ENCODE measurements around the gene PDE1C. TPM values are rescaled to one million over a fixed set of nuclear protein-coding genes. Genes with fewer than 3 reads are reported as not detected.
"Not testable (repeated sequence)": the region's sequence is repeated elsewhere in the genome, so short reads cannot be mapped to it uniquely, and the experiment has no call there.

The PDE1C gene
- total and polyA plus RNA-seq, 11 donors, result 35.3 to 307 (median 141) TPM

DNA sequence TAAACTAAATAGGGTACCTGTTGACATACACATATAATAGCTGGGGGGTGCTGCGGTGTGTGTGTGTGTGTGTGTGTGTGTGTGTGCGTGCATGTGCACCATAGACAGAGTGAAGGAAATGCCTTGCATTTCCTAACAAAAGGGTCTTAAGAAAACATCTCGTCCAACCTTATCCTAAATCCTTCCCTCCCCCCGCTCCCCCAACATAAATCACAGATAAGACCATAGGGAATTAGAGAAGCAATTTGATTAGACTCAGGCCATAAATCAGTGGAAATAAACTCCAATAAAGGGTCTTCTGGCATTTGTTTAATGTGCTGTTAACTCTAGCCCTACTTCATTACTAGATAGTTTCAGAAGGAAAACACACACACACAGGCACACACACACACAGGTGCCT lies 234.7 kb downstream of the PDE1C start:
- TF ChIP-seq CTCF (IDR thresholded peaks at IDR 0.05), result no peak
- TF ChIP-seq POLR2A (IDR thresholded peaks at IDR 0.05), result no peak
- Histone ChIP-seq H3K27me3 (no peaks in the 10 kb centered on the region), H3K4me3 (no peak overlapping the region), H3K9me3 (no peaks in the 10 kb centered on the region), H3K36me3 (peaks cover 0 to 36% (median 0%) of the 10 kb centered on the region in 9 donors), H3K27ac (no peak overlapping the region), H3K4me1 (peaks cover 0 to 7% (median 0%) of the 10 kb centered on the region in 12 donors)
- intact Hi-C loops (cut with DNase I), result no loop called here
- WGBS, 4 donors, result 80 to 86% (median 82%) methylated on average over 4 of the region's 4 CpGs
- DNase-seq, result no peak
- no peak for ATAC-seq

DNA sequence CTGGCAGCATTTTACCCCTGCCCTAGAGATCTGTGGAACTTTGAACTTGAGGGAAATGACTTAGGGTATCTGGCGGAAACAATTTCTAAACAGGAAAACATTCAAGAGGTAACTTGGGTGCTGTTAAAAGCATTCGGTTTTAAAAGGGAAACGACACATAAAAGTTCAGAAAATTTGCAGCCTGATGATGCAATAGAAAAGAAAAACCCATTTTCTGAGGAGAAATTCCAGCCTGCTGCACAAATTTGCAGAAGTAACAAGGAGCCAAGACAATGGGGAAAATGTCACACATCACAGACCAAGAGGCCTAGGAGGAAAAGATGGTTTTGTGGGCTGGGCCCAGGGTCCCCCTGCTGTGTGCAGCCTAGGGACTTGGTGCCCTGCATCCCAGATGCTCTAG lies 236.6 kb downstream of the PDE1C start:
- ATAC-seq; H3K9me3 ChIP-seq; intact Hi-C loops (cut with DNase I); DNase-seq; H3K27me3 ChIP-seq; H3K27ac ChIP-seq; H3K4me3 ChIP-seq: not testable (repeated sequence)
- WGBS, 4 donors, result 65 to 82% (median 77%) methylated on average over 3 of the region's 3 CpGs
- Histone ChIP-seq H3K4me1 (peaks cover 0 to 12% (median 0%) of the 10 kb centered on the region in 12 donors), H3K36me3 (peaks cover 0 to 40% (median 0%) of the 10 kb centered on the region in 9 donors)

DNA sequence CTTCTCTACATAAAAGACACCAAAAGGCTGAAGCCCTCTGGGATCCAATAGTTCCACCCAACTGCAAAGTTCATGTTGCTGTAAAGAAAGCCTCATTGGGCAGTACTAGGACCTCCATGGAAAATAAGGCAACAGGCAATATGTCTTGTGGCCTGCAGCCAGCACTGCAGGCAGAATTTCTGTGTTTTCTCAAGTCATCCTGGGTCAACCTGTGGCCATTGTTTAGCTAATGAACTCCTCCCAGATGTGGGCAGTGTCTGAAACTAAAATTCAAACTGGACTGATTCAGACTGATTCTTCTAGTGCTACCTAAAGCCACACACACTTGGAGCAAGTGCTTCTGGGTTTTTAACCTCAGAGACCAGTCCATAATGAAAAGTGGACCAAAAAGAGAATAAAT lies 241.7 kb downstream of the PDE1C start:
- Histone ChIP-seq H3K4me3 (no peak overlapping the region), H3K9me3 (no peaks in the 10 kb centered on the region), H3K27me3 (no peaks in the 10 kb centered on the region), H3K27ac (no peak overlapping the region), H3K36me3 (peaks cover 0 to 63% (median 7%) of the 10 kb centered on the region in 9 donors), H3K4me1 (peaks cover 0 to 12% (median 0%) of the 10 kb centered on the region in 12 donors)
- intact Hi-C loops (cut with DNase I), result no loop called here
- no peak for TF ChIP-seq CTCF (IDR thresholded peaks at IDR 0.05)
- no peak for TF ChIP-seq POLR2A (IDR thresholded peaks at IDR 0.05)
- DNase-seq, result no peak
- peak in 1 of 4 donors; percentile 9 for ATAC-seq

DNA sequence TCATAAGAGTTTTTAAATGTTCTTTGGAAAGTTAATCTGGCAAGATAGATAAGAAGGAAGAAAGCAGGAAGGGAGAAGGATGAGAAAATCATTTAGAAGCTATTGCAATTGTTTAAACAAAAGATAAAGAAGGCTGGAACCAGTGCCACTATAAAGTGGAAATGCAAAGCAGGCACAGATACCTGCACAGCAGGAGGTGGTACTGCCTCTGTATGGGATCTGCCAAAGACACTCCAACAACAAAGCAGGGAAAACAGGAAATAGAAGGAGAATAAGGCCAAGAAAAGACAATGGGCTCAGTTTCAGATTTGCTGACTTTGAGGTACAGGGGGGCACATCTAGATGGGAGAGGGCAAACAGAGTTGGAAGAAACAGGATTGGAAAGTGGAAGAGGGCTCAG lies 244.6 kb downstream of the PDE1C start:
- Histone ChIP-seq H3K27me3 (no peaks in the 10 kb centered on the region), H3K36me3 (peaks cover 0 to 87% (median 21%) of the 10 kb centered on the region in 9 donors), H3K9me3 (no peaks in the 10 kb centered on the region), H3K4me3 (no peak overlapping the region), H3K27ac (no peak overlapping the region), H3K4me1 (peaks cover 0 to 6% (median 0%) of the 10 kb centered on the region in 12 donors)
- intact Hi-C loops (cut with DNase I), result no loop called here
- ATAC-seq (no peak), DNase-seq (no peak)
- no peak for TF ChIP-seq POLR2A (IDR thresholded peaks at IDR 0.05)
- TF ChIP-seq CTCF (IDR thresholded peaks at IDR 0.05), result no peak

DNA sequence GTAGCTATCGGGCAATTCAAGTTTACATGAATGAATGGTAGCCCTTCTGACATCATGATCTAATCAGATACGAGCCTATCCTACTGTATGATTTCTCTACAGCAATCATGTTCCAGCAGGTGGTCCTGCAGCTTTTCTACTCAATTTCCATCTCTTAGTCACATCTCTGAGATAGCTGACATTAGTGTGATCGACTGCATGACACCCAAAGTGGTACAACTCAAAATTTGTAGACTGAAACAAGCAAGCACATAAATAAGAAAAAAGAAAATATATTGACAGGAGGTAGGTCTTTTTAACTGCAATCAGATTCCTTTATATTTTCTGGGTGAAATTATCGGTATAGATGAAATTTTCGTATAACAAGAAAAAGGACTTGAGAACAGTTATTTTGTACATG lies 251.2 kb downstream of the PDE1C start:
- ATAC-seq (no peak), DNase-seq (no peak)
- intact Hi-C loops (cut with DNase I), result loop anchor here in 1 of 10 donors (10.0 kb wide), 1 partner anchor 356 kb away; no protein-coding TSS in a partner anchor
- H3K27ac ChIP-seq, result no peak overlapping the region
- H3K4me3 ChIP-seq, result no peak overlapping the region
- H3K9me3 ChIP-seq, result no peaks in the 10 kb centered on the region
- H3K27me3 ChIP-seq, result no peaks in the 10 kb centered on the region
- TF ChIP-seq CTCF (IDR thresholded peaks at IDR 0.05) (no peak), POLR2A (IDR thresholded peaks at IDR 0.05) (no peak)
- H3K36me3 ChIP-seq, result peaks cover 0 to 97% (median 30%) of the 10 kb centered on the region in 9 donors
- peaks cover 0 to 5% (median 0%) of the 10 kb centered on the region in 12 donors for H3K4me1 ChIP-seq
- 88 to 92% (median 91%) methylated on average over 5 of the region's 5 CpGs for WGBS, 4 donors
